ENCODE results near the gene COL13A1. TPM values are rescaled to one million over a fixed set of nuclear protein-coding genes. Genes with fewer than 3 reads are reported as not detected.

Gene COL13A1
- total RNA-seq, 6 experiments from 2014 or later: 0.18 to 0.44 (median 0.30) TPM; not detected in 2

DNA sequence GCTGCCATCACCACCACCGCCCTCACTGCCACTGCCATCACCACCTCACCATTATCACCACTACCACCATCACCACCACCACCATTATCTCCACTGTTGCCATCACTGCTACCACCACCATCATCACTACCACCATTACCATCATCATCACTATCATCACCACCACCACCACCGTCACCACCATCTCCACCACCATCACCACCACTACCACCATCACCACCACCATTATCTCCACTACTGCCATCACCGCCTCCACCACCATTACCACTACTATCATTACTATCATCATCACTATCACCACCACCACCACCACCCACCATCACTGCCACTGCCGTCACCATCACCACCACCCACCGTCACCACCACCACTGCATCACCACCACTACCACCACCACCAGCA, 9.9 kb upstream of the COL13A1 start:
- no peak overlapping the region for H3K4me3 ChIP-seq
- 90% methylated on average over 5 of the region's 5 CpGs for WGBS (ENCODE audit: insufficient coverage, low coverage, low lambda C conversion rate, missing lambda C conversion rate)
- no peaks in the 10 kb centered on the region for H3K4me1 ChIP-seq
- no peaks in the 10 kb centered on the region for H3K9me3 ChIP-seq
- DNase-seq (no peak), ATAC-seq (no peak)
- TF ChIP-seq POLR2A (IDR thresholded peaks at IDR 0.05): no peak
- TF ChIP-seq, protein P1, sequence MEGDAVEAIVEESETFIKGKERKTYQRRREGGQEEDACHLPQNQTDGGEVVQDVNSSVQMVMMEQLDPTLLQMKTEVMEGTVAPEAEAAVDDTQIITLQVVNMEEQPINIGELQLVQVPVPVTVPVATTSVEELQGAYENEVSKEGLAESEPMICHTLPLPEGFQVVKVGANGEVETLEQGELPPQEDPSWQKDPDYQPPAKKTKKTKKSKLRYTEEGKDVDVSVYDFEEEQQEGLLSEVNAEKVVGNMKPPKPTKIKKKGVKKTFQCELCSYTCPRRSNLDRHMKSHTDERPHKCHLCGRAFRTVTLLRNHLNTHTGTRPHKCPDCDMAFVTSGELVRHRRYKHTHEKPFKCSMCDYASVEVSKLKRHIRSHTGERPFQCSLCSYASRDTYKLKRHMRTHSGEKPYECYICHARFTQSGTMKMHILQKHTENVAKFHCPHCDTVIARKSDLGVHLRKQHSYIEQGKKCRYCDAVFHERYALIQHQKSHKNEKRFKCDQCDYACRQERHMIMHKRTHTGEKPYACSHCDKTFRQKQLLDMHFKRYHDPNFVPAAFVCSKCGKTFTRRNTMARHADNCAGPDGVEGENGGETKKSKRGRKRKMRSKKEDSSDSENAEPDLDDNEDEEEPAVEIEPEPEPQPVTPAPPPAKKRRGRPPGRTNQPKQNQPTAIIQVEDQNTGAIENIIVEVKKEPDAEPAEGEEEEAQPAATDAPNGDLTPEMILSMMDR (IDR thresholded peaks at IDR 0.05): no peak
- no peak overlapping the region for H3K27ac ChIP-seq
- intact Hi-C loops (cut with DNase I): no loop called here
- H3K36me3 ChIP-seq: no peaks in the 10 kb centered on the region
- H3K27me3 ChIP-seq: no peaks in the 10 kb centered on the region

DNA sequence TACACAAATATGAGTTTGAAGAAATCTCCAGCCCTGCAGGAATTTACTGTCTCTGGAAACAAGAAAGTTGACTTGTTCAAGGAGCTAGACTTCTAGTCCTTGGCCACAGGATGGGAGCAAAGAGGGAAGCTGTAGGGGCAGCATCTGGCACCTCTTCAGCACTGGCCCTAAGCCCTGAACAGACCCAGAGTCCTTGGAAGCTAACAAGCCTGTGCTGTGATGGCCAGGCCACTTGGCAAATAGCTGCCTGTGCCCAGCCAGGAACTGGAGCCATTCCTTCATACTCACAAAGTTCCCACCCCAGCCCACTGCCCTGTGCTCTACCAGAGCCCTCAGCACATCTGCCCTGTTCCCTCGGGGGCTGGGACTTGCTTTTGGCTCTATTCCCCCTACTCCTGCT, 9.4 kb upstream of the COL13A1 start:
- WGBS (ENCODE audit: insufficient coverage, low coverage, low lambda C conversion rate, missing lambda C conversion rate): no CpG with 5 or more reads among the region's 1 CpG
- ATAC-seq (no peak), DNase-seq (no peak)
- Histone ChIP-seq H3K27ac (no peak overlapping the region), H3K4me1 (no peaks in the 10 kb centered on the region), H3K27me3 (no peaks in the 10 kb centered on the region), H3K36me3 (no peaks in the 10 kb centered on the region), H3K9me3 (no peaks in the 10 kb centered on the region), H3K4me3 (no peak overlapping the region)
- no peak for TF ChIP-seq POLR2A (IDR thresholded peaks at IDR 0.05)
- TF ChIP-seq, protein P1 (IDR thresholded peaks at IDR 0.05): no peak
- intact Hi-C loops (cut with DNase I): no loop called here

DNA sequence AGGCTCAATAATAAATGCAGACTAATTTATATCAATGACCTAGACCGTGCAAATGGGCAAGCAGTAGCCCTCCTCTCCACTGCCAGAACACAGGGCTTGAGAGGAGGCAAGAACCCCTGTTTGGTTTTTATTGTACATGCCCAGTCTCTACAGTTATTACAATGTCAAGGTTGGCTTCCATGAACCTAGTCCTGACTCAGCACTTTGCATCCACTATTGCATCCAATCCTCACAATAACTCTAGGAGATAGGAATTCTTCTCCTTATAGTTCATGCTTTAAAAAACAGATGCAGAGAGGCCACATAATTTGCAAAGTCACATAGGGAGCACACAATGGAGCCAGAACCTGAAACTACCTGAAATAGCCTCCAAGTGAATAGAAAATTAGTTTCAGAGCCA, 7.0 kb upstream of the COL13A1 start:
- no peaks in the 10 kb centered on the region for H3K9me3 ChIP-seq
- TF ChIP-seq POLR2A (IDR thresholded peaks at IDR 0.05): no peak
- TF ChIP-seq, protein P1 (IDR thresholded peaks at IDR 0.05): no peak
- H3K27me3 ChIP-seq: no peaks in the 10 kb centered on the region
- intact Hi-C loops (cut with DNase I): no loop called here
- no peaks in the 10 kb centered on the region for H3K4me1 ChIP-seq
- no peak overlapping the region for H3K27ac ChIP-seq
- H3K36me3 ChIP-seq: no peaks in the 10 kb centered on the region
- DNase-seq: no peak
- no peak overlapping the region for H3K4me3 ChIP-seq
- ATAC-seq: no peak
- WGBS (ENCODE audit: insufficient coverage, low coverage, low lambda C conversion rate, missing lambda C conversion rate): 75% methylated on average over 1 of the region's 1 CpG

DNA sequence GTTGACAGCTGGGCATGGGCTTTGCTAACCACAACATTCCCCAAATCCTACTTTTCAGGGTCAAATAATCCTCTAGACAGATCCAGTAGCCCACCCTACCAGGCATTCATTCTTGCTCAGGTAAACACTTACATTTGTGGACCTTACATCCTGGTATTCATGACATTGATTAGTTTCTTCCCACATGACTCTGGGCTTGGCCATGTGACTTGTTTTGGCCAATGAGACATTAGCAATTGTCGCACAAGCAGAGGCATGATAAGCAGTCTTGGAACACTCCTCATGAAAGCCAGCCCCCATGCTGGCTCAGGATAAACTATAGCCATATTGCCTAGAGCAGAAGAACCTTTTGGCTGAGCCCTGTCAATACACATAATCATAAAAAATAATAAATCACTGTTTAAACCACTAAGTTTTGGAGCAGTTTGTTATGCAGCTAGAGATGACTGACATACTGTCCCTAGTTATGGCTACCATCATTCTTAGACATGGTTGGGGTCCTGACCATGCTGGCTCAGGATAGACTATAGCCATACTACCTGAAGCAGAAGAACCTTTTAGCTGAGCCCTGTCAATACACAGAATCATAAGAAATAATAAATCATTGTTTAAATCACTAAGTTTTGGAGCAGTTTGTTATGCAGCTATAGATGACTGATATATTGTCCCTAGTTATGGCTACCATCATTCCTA, 6.3 kb upstream of the COL13A1 start:
- H3K27me3 ChIP-seq: no peaks in the 10 kb centered on the region
- no peaks in the 10 kb centered on the region for H3K4me1 ChIP-seq
- no peaks in the 10 kb centered on the region for H3K9me3 ChIP-seq
- 100% methylated on average over 1 of the region's 1 CpG for WGBS (ENCODE audit: insufficient coverage, low coverage, low lambda C conversion rate, missing lambda C conversion rate)
- ATAC-seq (no peak), DNase-seq (no peak)
- intact Hi-C loops (cut with DNase I): no loop called here
- no peak overlapping the region for H3K27ac ChIP-seq
- H3K4me3 ChIP-seq: no peak overlapping the region
- no peaks in the 10 kb centered on the region for H3K36me3 ChIP-seq
- TF ChIP-seq POLR2A (IDR thresholded peaks at IDR 0.05): no peak
- TF ChIP-seq, protein P1 (IDR thresholded peaks at IDR 0.05): no peak
